B cell (primary cell): ENCODE measurements around the gene ACSM2A. TPM values are rescaled to one million over a fixed set of nuclear protein-coding genes. Genes with fewer than 3 reads are reported as not detected.
"Not testable (repeated sequence)": the region's sequence is repeated elsewhere in the genome, so short reads cannot be mapped to it uniquely, and the experiment has no call there.

Source experiments
- ATAC-seq: fragments of 200-7000 bp; cut with Tn5 transposase; one replicate; pipeline ENCODE4 v1.10.0; 2021; ENCODE audit warnings: low read depth, mild to moderate bottlenecking, moderate number of reproducible peaks, moderate library complexity
- CTCF ChIA-PET: fragments of 350-600 bp; sonication (Branson Sonifier 250); formaldehyde crosslinking; loops from one replicate; lab custom pipeline; 2021; ENCODE audit warnings: antibody characterized with exemption, inconsistent platforms; lab: Charles Lee
- POLR2A ChIA-PET: fragments of 350-600 bp; sonication (Branson Sonifier 250); formaldehyde crosslinking; loops from one replicate; lab custom pipeline; 2021; ENCODE audit warnings: antibody characterized with exemption; lab: Charles Lee
- DNase-seq: peaks from one replicate; pipeline ENCODE4 v3.0.0; 2013
- H2AFZ ChIP-seq: 2 replicates; pipeline ENCODE4 v1.6.1; 2012; ENCODE audit warnings: mild to moderate bottlenecking, low read depth, low read length; ENCODE audit not compliant: insufficient read depth, poor library complexity, severe bottlenecking
- H3K27ac ChIP-seq, 2 donors: 1 replicate in 1 of 2; 2 replicates in 1 of 2; pipeline ENCODE4 v1.5.1; 2012 to 2013; ENCODE audit warnings: low read length in 2 of 2, mild to moderate bottlenecking in 2 of 2, moderate library complexity in 1 of 2
- H3K27me3 ChIP-seq, 4 experiments: fragments of 200-600 bp in 1 of 4; sonication (generic) in 1 of 4; replicated peaks in 1 of 4; 1 replicate in 2 of 4; 2 replicates in 2 of 4; pipeline versions ENCODE4 v1.6.1 to v1.7.0; 2013 to 2016; ENCODE audit warnings: low read length in 3 of 4, mild to moderate bottlenecking in 2 of 4, mixed read lengths in 1 of 4, moderate library complexity in 1 of 4; ENCODE audit not compliant: insufficient read depth in 4 of 4, control insufficient read depth in 3 of 4; ENCODE audit errors: control extremely low read depth in 1 of 4
- H3K36me3 ChIP-seq, 2 experiments: replicated peaks in 1 of 2; 1 replicate in 1 of 2; 2 replicates in 1 of 2; pipeline versions ENCODE4 v1.6.1 to v1.7.1; 2013; ENCODE audit warnings: low read length in 1 of 2; ENCODE audit not compliant: insufficient read depth in 2 of 2, control insufficient read depth in 1 of 2; ENCODE audit errors: control extremely low read depth in 1 of 2, extremely low read depth in 1 of 2
- H3K4me1 ChIP-seq, 2 donors: fragments of 200-600 bp in 1 of 2; sonication (generic) in 1 of 2; 1 replicate in 1 of 2; 2 replicates in 1 of 2; pipeline versions ENCODE4 v1.5.1 to v1.6.1; 2013 to 2017; ENCODE audit warnings: low read length in 2 of 2; ENCODE audit not compliant: control insufficient read depth in 2 of 2, insufficient read depth in 2 of 2
- H3K4me2 ChIP-seq: replicated peaks from 2 replicates; pipeline ENCODE3; 2012; ENCODE audit warnings: mild to moderate bottlenecking, low read depth, low read length; ENCODE audit not compliant: poor library complexity, severe bottlenecking
- H3K4me3 ChIP-seq, 5 experiments: fragments of 200-600 bp in 1 of 5; sonication (generic) in 1 of 5; 1 replicate in 3 of 5; 2 replicates in 2 of 5; pipeline versions ENCODE4 v1.5.1 to v1.7.0; 2011 to 2016; ENCODE audit warnings: low read length in 4 of 5, mild to moderate bottlenecking in 4 of 5, low read depth in 2 of 5, control low read depth in 1 of 5, moderate library complexity in 1 of 5; ENCODE audit not compliant: insufficient read depth in 1 of 5; ENCODE audit errors: control extremely low read depth in 1 of 5, extremely low read depth in 1 of 5
- H3K79me2 ChIP-seq: fragments of 200-600 bp; sonication (generic); one replicate; pipeline ENCODE4 v1.6.0; 2016; ENCODE audit warnings: low read length; ENCODE audit not compliant: control insufficient read depth, insufficient read depth
- H3K9ac ChIP-seq: fragments of 200-600 bp; sonication (generic); 2 replicates; pipeline ENCODE4 v1.6.1; 2017; ENCODE audit warnings: mild to moderate bottlenecking, low read length, moderate library complexity
- H3K9me3 ChIP-seq, 3 donors: one replicate each; pipeline versions ENCODE4 v1.6.1 to v1.7.1; 2013; ENCODE audit warnings: low read length in 2 of 3; ENCODE audit not compliant: control insufficient read depth in 2 of 3, insufficient read depth in 1 of 3; ENCODE audit errors: control extremely low read depth in 1 of 3
- H4K20me1 ChIP-seq: 2 replicates; pipeline ENCODE4 v1.6.0; 2012; ENCODE audit warnings: mild to moderate bottlenecking, low read length; ENCODE audit not compliant: insufficient read depth, control insufficient read depth, poor library complexity, severe bottlenecking
- H3K27ac Mint-ChIP-seq: one replicate; pipeline ENCODE4 v1.8.0; 2021; ENCODE audit warnings: mixed read lengths
- H3K27me3 Mint-ChIP-seq: one replicate; pipeline ENCODE4 v1.8.0; 2021; ENCODE audit warnings: mixed read lengths
- H3K4me1 Mint-ChIP-seq: one replicate; pipeline ENCODE4 v1.8.0; 2021; ENCODE audit warnings: mixed read lengths
- H3K4me3 Mint-ChIP-seq: one replicate; pipeline ENCODE4 v1.8.0; 2021; ENCODE audit warnings: mixed read lengths
- H3K9me3 Mint-ChIP-seq: one replicate; pipeline ENCODE4 v1.8.0; 2022; ENCODE audit warnings: mixed read lengths; ENCODE audit not compliant: insufficient read depth
- CTCF ChIP-seq: fragments of 200-600 bp; IDR thresholded peaks from one replicate; pipeline ENCODE4 v1.8.0; 2022; ENCODE audit warnings: antibody characterized with exemption, mild to moderate bottlenecking
- EZH2 ChIP-seq: IDR thresholded peaks from 2 replicates; pipeline ENCODE4 v1.6.1; 2012; ENCODE audit warnings: borderline replicate concordance, low read depth, mild to moderate bottlenecking, moderate library complexity, low read length; ENCODE audit not compliant: insufficient read depth, poor library complexity, severe bottlenecking
- WGBS: methylation state at CpG from one replicate; pipeline ENCODE4 v1.1.5; 2013; ENCODE audit warnings: missing lambda C conversion rate; ENCODE audit not compliant: insufficient coverage; 5-methylcytosine and 5-hydroxymethylcytosine counted together
- intact Hi-C: fragments of 100-400 bp; cut with micrococcal nuclease; formaldehyde crosslinking; loops from one replicate; pipeline ENCODE4 v1.10.0; 2022
- polyA plus RNA-seq: library from polyadenylated mRNA; depleted of rRNA; stranded (reverse); fragments of >200 nt; gene quantifications from 2 replicates; pipeline ENCODE4 v1.2.3, GENCODE V29; 2012
- total RNA-seq, 2 donors: library from RNA; stranded (reverse); fragments of 120-200 nt in 1 of 2; gene quantifications; 1 replicate in 1 of 2; 2 replicates in 1 of 2; pipeline versions ENCODE4 v1.2.3 to v1.2.4, GENCODE V29; 2013 to 2022

Gene ACSM2A
- total and polyA plus RNA-seq, 2 donors (not counting 1 experiment from before 2014, with no cell fraction given), result not detected

GRCh38 chr16:20519231-20519630 lies 67.9 kb downstream of the ACSM2A start:
- H2AFZ ChIP-seq, result no peak overlapping the region
- ATAC-seq (no peak), DNase-seq (no peak)
- intact Hi-C loops, result no loop called here
- H3K27ac ChIP-seq, result no peak overlapping the region
- H3K9ac ChIP-seq, result no peak overlapping the region
- TF ChIP-seq CTCF (no peak), EZH2 (no peak)
- no peak overlapping the region for H3K4me3 ChIP-seq
- H3K4me2 ChIP-seq, result no peak overlapping the region
- ChIA-PET CTCF (no interaction called here), POLR2A (no interaction called here)
- no peaks in the 10 kb centered on the region for H4K20me1 ChIP-seq
- Mint-ChIP-seq H3K9me3 (peaks cover 6% of the 10 kb centered on the region), H3K4me3 (no peak overlapping the region), H3K27me3 (peaks cover 35% of the 10 kb centered on the region), H3K4me1 (no peaks in the 10 kb centered on the region), H3K27ac (no peak overlapping the region)
- no peaks in the 10 kb centered on the region for H3K4me1 ChIP-seq
- H3K36me3 ChIP-seq, result no peaks in the 10 kb centered on the region
- H3K79me2 ChIP-seq, result no peaks in the 10 kb centered on the region
- H3K27me3 ChIP-seq, result peaks cover 0 to 6% (median 2%) of the 10 kb centered on the region in 4 experiments
- WGBS, result 74% methylated on average over 3 of the region's 3 CpGs
- H3K9me3 ChIP-seq, result no peaks in the 10 kb centered on the region

- no peaks in the 10 kb centered on the region for H4K20me1 ChIP-seq
- DNase-seq (no peak), ATAC-seq (no peak)
- H3K4me3 ChIP-seq, result no peak overlapping the region
- Mint-ChIP-seq H3K4me3 (no peak overlapping the region), H3K27me3 (peaks cover 28% of the 10 kb centered on the region), H3K27ac (no peak overlapping the region), H3K9me3 (peaks cover 6% of the 10 kb centered on the region), H3K4me1 (no peaks in the 10 kb centered on the region)
- H3K4me1 ChIP-seq, result no peaks in the 10 kb centered on the region
- H2AFZ ChIP-seq, result no peak overlapping the region
- H3K79me2 ChIP-seq, result no peaks in the 10 kb centered on the region
- TF ChIP-seq CTCF, result no peak
- no peak for TF ChIP-seq EZH2
- no peak overlapping the region for H3K4me2 ChIP-seq
- H3K9me3 ChIP-seq, result no peaks in the 10 kb centered on the region
- H3K9ac ChIP-seq, result no peak overlapping the region
- H3K36me3 ChIP-seq, result no peaks in the 10 kb centered on the region
- intact Hi-C loops, result no loop called here
- CTCF ChIA-PET, result no interaction called here
- no peak overlapping the region for H3K27ac ChIP-seq
- POLR2A ChIA-PET, result no interaction called here
- WGBS, result 100% methylated on average over 1 of the region's 1 CpG
- H3K27me3 ChIP-seq, result peaks cover 0 to 6% (median 2%) of the 10 kb centered on the region in 4 experiments
Observed at GRCh38 chr16:20520103-20520502, 68.8 kb downstream of the ACSM2A start.

- H3K9me3 ChIP-seq, ATAC-seq, H3K4me2 ChIP-seq, H3K27me3 Mint-ChIP-seq, H3K4me1 ChIP-seq, POLR2A ChIA-PET, H3K9ac ChIP-seq, intact Hi-C loops, H3K27ac ChIP-seq, H3K4me3 Mint-ChIP-seq, H3K9me3 Mint-ChIP-seq, H3K79me2 ChIP-seq, CTCF ChIA-PET, H3K27ac Mint-ChIP-seq, H3K27me3 ChIP-seq, H3K36me3 ChIP-seq, H3K4me3 ChIP-seq, H2AFZ ChIP-seq, H3K4me1 Mint-ChIP-seq, H4K20me1 ChIP-seq, DNase-seq: not testable (repeated sequence)
- no CpG with 5 or more reads among the region's 13 CpGs for WGBS
Observed at GRCh38 chr16:20531795-20532194, 80.5 kb downstream of the ACSM2A start.
